ENCODE measurements around the gene CDH13.

Gene CDH13

GRCh38 chr16:82629441-82630027 lies 2.8 kb downstream of the CDH13 start:
- no peak for DNase-seq

DNA sequence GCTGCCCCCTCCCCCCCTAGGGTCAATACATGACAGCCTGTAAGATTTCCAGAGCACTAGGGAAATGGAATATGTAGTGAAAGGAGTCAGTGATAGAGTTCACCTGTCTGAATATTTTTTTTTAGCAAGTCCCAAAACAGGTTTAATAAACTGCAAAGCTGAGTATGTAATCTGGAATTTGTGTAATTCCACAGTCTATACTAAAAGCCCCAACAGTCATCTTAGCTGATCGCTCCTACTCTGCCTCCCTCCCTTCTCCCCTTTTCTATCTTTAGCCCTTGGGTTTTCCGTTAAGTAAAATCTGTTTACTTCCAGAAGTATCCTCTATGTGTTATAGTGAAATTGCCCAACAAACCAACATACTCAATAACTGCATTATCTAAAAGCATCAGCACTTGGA lies 3.5 kb downstream of the CDH13 start:
- no peak for DNase-seq

DNA sequence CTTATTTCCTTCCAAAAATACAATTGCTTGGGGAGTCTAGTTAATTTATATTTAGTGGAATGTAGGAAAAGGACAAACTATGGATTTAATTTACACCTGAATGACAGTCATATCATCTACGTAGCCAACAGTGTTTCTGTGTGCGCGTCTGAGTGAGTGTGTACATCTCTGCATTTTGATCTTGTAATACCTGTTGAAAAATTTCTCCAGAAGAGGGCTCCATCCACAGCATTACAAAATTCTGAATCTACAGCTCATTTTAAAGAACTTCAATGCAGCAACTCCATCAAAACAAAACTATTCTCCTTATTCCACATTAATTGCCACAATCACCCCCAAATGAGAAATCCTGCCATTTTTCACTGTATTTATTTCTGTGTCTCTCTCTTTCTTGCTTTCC lies 3.9 kb downstream of the CDH13 start:
- DNase-seq, result no peak

- DNase-seq, result no peak
Measured at GRCh38 chr16:82631701-82632685, 5.2 kb downstream of the CDH13 start.

GRCh38 chr16:82633964-82634600 lies 7.3 kb downstream of the CDH13 start:
- no peak for DNase-seq

- no peak for DNase-seq
Measured at GRCh38 chr16:82634955-82635610, 8.3 kb downstream of the CDH13 start.

DNA sequence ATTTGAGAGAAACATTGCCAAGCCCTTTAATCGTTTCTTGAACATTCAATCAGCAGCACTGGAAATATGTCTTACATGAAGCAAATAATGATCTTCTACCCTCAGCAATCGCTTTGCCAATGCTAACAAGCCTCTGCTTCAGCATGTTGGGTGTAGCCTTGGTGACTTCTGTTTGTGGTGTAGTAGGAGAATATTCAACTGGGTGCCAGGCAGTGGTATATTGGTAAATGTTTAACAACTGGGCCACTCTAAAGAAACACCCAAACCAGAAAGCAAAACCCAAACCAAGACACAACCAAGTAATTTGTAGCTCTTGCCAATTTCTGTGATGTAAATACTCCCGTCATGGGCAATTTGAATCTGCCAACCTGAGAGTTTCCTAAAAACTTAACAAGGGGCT lies 9.7 kb downstream of the CDH13 start:
- no peak for DNase-seq

GRCh38 chr16:82636958-82637357 lies 10.2 kb downstream of the CDH13 start:
- DNase-seq, result no peak

DNA sequence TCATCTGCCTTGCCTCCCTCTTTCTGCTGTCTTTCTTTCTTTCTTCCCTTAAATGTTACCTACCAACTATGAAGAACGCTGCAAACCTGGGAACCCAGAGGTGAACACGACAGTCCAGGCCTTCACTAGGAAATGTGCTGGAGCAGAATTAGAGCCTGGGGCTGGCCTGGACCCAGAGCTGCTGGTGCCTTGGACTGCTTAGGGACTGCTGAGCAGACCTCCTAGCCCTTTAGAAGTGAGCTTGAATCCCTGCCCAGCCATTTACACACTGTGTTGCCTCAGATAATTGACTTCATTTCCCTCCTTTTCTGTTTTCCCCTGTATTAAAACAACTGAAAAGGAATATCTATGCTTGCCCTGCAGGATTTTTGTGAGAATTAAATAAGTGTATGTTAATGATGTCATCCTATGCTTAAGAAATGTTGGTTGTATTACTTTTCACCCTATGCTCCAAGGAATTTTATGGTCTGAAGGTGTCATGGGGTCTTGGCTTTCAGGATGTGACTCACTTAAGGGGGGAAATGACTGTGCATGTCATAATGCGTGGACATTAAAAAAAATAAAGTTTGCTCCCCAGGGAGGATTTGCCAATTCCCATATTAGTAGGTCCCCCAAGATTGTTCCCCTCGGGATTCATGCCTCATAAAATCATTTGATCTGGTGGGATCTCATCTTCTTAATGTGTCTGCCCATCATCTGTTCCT lies 11.5 kb downstream of the CDH13 start:
- no peak for DNase-seq

- no peak for DNase-seq
Measured at GRCh38 chr16:82639263-82639662, 12.5 kb downstream of the CDH13 start.

- DNase-seq, result peak; percentile 61
Measured at GRCh38 chr16:82639666-82640336, 13.0 kb downstream of the CDH13 start.

- no peak for DNase-seq
Measured at GRCh38 chr16:82641336-82641984, 14.7 kb downstream of the CDH13 start.

- DNase-seq, result no peak
Measured at GRCh38 chr16:82643136-82643535, 16.4 kb downstream of the CDH13 start.

GRCh38 chr16:82643936-82644630 lies 17.3 kb downstream of the CDH13 start:
- DNase-seq, result no peak

DNA sequence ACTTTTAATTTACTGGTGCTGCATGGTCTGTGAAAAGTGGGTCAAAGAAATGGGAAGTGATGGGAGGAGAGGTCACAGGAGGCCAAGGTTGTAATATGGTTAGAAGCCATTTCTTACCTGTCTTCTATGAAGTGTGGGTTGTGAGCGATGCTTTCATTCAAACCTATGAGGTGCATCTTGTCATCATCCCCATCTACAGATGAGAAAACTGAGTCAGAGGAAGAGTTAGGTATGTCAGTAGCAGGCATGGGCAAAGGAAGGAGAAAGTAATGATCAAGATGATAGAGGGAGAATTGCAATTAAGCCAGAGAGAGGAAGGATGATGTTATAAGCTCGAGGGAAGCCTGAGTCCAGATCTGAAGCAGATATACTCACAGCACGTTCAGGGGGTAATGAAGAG lies 19.7 kb downstream of the CDH13 start:
- no peak for DNase-seq

GRCh38 chr16:82649766-82650165 lies 23.0 kb downstream of the CDH13 start:
- DNase-seq, result no peak

- no peak for DNase-seq
Measured at GRCh38 chr16:82650804-82651203, 24.0 kb downstream of the CDH13 start.

- peak; percentile 10 for DNase-seq
Measured at GRCh38 chr16:82651921-82652601, 25.3 kb downstream of the CDH13 start.

DNA sequence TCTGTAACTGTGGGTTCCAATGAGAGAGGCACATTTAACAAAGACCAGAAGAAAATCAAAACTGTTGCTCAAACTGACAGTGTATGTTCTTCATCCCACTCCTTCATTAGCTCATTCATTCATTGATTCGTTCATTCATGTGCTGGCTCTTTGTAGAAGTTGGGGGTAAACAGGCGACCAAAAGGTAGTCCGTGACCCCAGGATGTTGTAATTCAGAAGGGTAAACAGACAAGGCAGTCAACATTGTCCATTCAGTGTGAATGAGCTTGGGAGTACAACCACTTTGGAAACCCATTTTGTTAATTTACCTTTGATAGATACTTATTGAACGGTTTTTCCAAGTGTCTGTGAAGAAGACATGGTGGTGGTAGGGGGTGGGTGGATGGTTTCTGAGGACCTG lies 26.1 kb downstream of the CDH13 start:
- DNase-seq, result no peak
